GM19035 (cell line): ENCODE results near the gene DBN1.

Experiments
- ATAC-seq: cut with Tn5 transposase; IDR thresholded peaks from one replicate; pipeline ENCODE4 v1.9.1; 2021; ENCODE audit not compliant: unreplicated experiment

The DBN1 gene

DNA sequence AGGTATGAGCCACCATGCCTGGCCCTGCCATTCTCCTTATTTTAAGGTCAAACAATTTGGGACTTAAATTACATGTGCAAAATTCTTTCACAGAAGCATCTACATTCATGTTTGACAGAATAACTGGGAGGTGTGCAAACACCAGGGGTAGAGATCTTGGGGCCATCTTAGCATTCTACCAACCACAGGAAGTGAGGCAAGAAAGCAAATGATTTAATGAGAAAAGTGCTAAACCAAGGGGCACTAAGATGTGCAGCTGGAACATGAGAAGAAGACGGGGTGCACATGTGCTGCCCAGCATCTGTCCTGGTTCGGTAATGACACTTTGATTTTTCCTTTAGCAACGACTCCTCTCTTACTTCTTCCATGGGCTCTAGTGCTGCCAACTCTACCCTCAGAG is 62.9 kb downstream of the DBN1 start:
- ATAC-seq, result no peak

DNA sequence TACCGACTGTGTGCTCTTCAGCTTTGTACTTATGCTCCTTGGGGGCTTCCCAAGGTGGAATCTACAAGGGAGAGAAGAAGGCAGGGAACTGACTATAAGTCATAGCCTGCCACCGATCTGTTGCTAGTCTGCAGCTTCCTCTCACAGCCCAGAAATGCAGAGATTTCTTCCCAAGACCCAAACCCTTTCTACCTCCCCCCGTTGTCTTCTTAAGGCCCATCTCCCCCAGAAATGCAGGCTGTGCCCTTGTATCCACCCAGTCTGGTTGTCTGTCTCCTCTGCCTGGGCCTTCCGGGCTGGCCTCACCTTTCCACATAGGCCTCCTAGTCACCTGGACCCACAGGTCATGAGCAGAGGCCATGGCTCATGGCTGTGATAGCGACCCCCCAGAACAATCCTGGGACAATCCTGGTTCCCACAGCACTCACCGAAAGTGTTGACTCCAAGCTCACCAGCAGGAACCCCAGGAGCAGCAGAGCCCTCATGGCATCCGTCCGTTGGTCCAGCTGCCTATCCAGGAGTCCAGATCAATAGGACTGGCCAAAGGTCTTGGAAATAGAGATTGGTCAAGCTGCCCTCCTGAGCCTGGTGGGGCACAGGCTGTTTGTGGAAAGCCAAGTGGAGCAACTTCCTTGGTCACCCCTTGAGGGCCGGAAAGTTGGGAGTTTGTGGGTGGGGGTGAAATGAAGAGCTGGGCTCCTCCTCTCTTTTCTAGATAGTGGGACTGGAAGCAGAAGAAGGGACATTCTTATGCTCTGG is 64.2 kb downstream of the DBN1 start, which contains the start of gene F12:
Gene F12 (minus strand): TSS at position 522 of the 759 bp plus-strand sequence. CDS start 37 bp downstream, at position 485.
- ATAC-seq, result no peak
